K562 (cell line): ENCODE results near the gene LCN1. TPM values are rescaled to one million over a fixed set of nuclear protein-coding genes. Genes with fewer than 3 reads are reported as not detected.

Experiments
- CBX5 ChIP-seq: IDR thresholded peaks from 2 replicates; pipeline ENCODE4 v1.6.1; 2014; ENCODE audit warnings: low read depth, borderline replicate concordance
- IFI16 ChIP-seq: fragments of 250-450 bp; sonication (Bioruptor Pico); IDR thresholded peaks from 2 replicates; pipeline ENCODE4 v2.1.2; 2022; ENCODE audit warnings: mild to moderate bottlenecking, inconsistent platforms
- MTF1 ChIP-seq: fragments of 250-450 bp; sonication (Bioruptor Pico); IDR thresholded peaks from 2 replicates; pipeline ENCODE4 v1.9.0; 2021; ENCODE audit warnings: moderate library complexity, mild to moderate bottlenecking, inconsistent platforms, borderline replicate concordance
- POLR3A ChIP-seq: IDR thresholded peaks from 2 replicates; pipeline ENCODE4 v1.6.1; 2011; ENCODE audit warnings: borderline replicate concordance, mild to moderate bottlenecking, moderate library complexity; ENCODE audit not compliant: insufficient read length, insufficient read depth; ENCODE audit errors: extremely low read depth
- ZNF124 ChIP-seq: sonication (generic); formaldehyde crosslinking; IDR thresholded peaks from 2 replicates; pipeline ENCODE4 v1.8.1; 2022; ENCODE audit warnings: missing genetic modification reagents
- polyA plus RNA-seq, 8 experiments: library from polyadenylated mRNA; depleted of rRNA in 4 of 8; stranded (reverse) in 5 of 8; unstranded in 3 of 8; fragments of >200 nt; fragmentation: Nextera tagmentation in 2 of 8; fragmentation: Illumina TruSeq in 1 of 8; extraction: Ambion mirVana in 2 of 8; extraction: Trizol in 1 of 8; gene quantifications; 2 replicates each; pipeline versions ENCODE4 v1.2.1 to v1.2.3, GENCODE V29; 2011 to 2014; ENCODE audit warnings: inconsistent platforms in 1 of 8, missing spikeins in 1 of 8
- total RNA-seq, 7 experiments: library from RNA; depleted of rRNA in 6 of 7; stranded (reverse); fragments of >200 nt in 6 of 7; fragmentation: Illumina TruSeq in 2 of 7; extraction: Trizol in 2 of 7; gene quantifications; 2 replicates each; pipeline versions ENCODE4 v1.2.1 to v1.2.3, GENCODE V29; 2011 to 2021; ENCODE audit warnings: low replicate concordance in 1 of 7
- TF ChIP-seq, protein P1 (sequence below), 2 experiments: fragments of 450-650 bp in 1 of 2; sonication (generic) in 1 of 2; formaldehyde crosslinking in 1 of 2; IDR thresholded peaks; 2 replicates each; pipeline versions ENCODE4 v1.7.1 to v1.9.0; 2016 to 2022; ENCODE audit warnings: inconsistent platforms in 1 of 2, mild to moderate bottlenecking in 1 of 2, missing genetic modification reagents in 1 of 2
- TF ChIP-seq, protein P2 (sequence below): fragments of 450-650 bp; IDR thresholded peaks from 2 replicates; pipeline ENCODE4 v1.6.1; 2017; ENCODE audit warnings: antibody characterized with exemption, mild to moderate bottlenecking

Gene LCN1
- total and polyA plus RNA-seq, 9 of the 15 experiments (the other 6 are each of a cell fraction or from before 2014, with no cell fraction given), result not detected

DNA sequence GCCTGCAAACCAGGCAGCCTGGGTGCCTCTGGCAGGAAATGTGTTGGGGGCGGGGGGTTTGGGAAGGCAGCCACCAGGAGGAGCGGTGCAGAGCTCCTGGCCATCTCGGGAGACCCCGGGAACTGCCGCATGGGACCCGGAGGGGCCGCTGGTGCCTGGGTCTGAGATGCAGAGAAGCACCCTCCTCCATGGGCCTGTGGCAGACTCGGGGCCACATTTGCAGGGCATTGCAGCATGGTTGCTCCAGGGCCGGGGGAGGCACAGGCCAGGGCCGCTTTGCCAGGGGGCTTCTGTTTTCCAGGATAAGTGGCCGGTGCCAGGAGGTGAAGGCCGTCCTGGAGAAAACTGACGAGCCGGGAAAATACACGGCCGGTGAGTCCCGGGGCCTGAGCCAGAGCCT is 1.7 kb downstream of the LCN1 start (continued):
- TF ChIP-seq, protein P1, sequence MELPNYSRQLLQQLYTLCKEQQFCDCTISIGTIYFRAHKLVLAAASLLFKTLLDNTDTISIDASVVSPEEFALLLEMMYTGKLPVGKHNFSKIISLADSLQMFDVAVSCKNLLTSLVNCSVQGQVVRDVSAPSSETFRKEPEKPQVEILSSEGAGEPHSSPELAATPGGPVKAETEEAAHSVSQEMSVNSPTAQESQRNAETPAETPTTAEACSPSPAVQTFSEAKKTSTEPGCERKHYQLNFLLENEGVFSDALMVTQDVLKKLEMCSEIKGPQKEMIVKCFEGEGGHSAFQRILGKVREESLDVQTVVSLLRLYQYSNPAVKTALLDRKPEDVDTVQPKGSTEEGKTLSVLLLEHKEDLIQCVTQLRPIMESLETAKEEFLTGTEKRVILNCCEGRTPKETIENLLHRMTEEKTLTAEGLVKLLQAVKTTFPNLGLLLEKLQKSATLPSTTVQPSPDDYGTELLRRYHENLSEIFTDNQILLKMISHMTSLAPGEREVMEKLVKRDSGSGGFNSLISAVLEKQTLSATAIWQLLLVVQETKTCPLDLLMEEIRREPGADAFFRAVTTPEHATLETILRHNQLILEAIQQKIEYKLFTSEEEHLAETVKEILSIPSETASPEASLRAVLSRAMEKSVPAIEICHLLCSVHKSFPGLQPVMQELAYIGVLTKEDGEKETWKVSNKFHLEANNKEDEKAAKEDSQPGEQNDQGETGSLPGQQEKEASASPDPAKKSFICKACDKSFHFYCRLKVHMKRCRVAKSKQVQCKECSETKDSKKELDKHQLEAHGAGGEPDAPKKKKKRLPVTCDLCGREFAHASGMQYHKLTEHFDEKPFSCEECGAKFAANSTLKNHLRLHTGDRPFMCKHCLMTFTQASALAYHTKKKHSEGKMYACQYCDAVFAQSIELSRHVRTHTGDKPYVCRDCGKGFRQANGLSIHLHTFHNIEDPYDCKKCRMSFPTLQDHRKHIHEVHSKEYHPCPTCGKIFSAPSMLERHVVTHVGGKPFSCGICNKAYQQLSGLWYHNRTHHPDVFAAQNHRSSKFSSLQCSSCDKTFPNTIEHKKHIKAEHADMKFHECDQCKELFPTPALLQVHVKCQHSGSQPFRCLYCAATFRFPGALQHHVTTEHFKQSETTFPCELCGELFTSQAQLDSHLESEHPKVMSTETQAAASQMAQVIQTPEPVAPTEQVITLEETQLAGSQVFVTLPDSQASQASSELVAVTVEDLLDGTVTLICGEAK (IDR thresholded peaks at IDR 0.05), result no peak
- TF ChIP-seq, protein P1 (CRISPR knock-in tag; IDR thresholded peaks at IDR 0.05), result no peak
- TF ChIP-seq POLR3A (no peak), ZNF124 (CRISPR knock-in tag) (no peak), MTF1 (CRISPR knock-in tag) (no peak), CBX5 (no peak), IFI16 (CRISPR knock-in tag) (no peak)
- TF ChIP-seq, protein P2, sequence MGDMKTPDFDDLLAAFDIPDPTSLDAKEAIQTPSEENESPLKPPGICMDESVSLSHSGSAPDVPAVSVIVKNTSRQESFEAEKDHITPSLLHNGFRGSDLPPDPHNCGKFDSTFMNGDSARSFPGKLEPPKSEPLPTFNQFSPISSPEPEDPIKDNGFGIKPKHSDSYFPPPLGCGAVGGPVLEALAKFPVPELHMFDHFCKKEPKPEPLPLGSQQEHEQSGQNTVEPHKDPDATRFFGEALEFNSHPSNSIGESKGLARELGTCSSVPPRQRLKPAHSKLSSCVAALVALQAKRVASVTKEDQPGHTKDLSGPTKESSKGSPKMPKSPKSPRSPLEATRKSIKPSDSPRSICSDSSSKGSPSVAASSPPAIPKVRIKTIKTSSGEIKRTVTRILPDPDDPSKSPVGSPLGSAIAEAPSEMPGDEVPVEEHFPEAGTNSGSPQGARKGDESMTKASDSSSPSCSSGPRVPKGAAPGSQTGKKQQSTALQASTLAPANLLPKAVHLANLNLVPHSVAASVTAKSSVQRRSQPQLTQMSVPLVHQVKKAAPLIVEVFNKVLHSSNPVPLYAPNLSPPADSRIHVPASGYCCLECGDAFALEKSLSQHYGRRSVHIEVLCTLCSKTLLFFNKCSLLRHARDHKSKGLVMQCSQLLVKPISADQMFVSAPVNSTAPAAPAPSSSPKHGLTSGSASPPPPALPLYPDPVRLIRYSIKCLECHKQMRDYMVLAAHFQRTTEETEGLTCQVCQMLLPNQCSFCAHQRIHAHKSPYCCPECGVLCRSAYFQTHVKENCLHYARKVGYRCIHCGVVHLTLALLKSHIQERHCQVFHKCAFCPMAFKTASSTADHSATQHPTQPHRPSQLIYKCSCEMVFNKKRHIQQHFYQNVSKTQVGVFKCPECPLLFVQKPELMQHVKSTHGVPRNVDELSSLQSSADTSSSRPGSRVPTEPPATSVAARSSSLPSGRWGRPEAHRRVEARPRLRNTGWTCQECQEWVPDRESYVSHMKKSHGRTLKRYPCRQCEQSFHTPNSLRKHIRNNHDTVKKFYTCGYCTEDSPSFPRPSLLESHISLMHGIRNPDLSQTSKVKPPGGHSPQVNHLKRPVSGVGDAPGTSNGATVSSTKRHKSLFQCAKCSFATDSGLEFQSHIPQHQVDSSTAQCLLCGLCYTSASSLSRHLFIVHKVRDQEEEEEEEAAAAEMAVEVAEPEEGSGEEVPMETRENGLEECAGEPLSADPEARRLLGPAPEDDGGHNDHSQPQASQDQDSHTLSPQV, result no peak
